Fibroblast of peridontal ligament (primary cell): ENCODE results near the gene SUMF1.

Experiments used
- DNase-seq: peaks from one replicate; pipeline ENCODE4 v3.0.0-alpha.2; 2010; ENCODE audit errors: extremely low read depth

SUMF1 gene

DNA sequence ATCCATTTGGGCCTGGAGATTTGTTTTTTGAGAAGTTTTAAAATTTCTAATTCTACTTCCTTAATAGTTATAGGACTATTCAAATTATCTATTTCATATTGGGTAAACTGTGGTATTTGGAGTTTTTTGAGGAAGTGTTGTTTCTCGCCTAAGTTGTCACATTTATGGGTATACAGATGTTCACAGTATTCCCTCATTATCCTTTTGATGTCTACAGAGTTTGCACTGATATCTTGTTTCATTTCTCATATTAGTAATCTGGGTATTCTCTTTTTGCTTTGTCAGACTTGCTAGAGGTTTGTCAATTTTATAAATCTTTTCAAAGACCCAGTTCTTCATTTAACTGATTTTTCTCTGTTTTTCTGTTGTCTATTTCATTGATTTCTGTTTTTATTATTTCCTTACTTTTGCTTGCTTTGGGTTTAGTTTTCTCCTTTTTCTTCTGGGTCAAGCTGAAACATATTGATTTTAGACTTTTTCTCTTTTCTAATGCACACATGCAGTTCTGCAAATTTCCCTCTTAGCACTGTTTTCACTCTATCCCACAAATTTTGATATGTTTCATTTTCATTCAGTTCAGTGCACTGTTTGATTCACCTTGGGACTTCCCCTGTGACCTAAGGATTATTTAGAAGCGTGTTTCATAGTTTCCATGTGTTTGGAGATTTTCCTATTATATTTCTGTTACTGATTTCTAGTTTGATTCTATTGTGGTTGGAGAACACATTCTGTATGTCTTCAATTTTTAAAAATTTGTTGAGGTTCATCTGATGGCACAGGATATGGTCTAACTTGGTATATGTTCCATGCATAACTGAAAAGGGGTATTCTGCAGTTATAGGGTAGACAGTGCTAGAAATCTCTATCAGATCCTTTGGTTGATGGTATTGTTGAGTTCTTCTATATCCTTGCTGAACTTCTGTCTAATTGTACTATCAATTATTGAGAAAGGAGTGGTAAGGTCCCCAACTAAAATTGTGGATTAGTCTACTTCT is 79.6 kb downstream of the SUMF1 start:
- no peak for DNase-seq

DNA sequence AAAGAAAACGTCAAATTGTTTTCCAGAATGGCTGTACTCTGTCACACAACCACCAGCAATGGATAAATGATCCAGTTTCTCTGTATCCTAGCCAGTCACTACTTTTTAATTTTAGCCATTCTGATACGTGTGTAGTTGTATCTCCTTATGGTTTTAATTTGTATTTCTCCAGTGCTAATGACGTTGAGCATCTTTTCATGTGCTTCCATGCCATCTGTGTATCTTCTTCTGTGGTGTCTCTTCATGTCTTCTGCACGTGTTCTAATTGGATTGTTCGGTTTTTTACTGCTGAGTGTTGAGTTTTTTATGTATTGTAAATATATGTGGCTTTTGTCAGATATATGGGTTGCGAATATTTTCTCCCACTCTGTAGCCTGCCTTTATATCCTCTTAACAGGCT is 81.9 kb downstream of the SUMF1 start:
- no peak for DNase-seq

DNA sequence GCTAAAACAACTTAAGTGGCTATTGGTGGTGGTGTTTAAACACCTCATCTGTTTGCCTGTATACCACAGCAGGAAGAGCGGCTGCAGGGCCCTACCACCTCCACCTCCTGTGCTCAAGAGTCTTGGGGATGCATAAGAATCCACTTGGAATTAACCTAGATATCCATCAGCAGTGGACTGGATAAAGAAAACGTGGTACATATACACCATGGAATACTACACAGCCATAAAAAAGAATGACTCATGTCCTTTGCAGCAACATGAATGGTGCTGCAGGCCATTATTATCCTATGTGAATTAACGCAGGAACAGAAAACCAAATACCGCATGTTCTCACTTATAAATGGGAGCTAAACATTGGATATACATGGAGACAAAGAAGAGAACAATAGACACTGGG is 87.1 kb downstream of the SUMF1 start:
- DNase-seq, result no peak

DNA sequence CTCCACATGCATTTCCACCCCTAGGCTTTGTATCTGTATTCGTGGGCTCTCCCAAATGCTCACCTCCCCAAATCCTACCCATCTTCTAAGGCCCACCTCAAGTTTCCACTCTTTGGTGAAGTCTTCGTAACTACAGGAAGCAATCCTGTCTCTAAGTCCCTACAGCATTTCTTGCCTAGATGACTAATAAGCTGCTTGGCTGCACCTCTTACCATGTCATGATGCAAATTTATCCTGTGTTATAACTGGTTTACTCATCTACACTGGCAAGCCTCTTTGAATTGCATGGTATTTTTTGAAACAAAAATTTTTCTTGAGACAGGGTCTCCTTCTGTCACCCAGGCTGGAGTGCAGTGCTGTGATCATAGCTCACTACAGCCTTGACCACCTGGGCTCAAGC is 90.6 kb downstream of the SUMF1 start:
- DNase-seq, result no peak

DNA sequence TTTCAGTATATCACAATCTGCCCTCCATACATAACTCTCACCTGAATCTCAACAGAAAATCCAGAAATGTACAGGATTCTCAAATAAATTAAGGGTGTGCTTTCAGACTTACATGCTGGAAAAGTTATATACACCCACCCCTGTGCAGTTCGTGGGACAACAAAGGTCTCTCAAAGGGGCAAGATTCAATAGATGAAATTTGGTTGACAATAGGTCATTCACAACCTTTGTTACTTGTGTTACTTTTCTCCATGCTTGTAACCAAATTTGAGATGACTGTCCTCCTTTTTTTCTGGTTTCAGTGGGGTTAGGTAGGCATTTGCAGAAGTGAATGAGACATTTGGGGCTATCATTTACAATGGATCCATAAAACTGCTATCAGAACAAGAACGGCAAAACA is 91.2 kb downstream of the SUMF1 start:
- no peak for DNase-seq

DNA sequence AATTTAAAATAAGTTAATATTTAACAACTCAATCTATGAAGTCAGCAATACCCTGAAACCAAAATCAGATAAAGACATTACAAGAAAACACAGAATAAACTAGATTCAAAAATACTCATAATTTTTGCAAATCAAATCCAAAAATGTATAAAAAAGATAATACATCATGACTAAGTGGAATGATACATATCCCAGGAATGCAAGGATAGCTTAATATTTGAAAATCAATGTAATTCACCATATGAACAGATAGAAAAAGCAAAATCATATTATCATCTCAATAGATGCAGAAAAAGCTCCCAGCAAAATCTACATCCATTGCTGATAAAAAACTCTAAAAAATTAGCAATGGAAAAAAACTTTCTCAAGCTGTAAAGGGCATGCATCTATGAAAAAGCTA is 93.4 kb downstream of the SUMF1 start:
- DNase-seq, result no peak

DNA sequence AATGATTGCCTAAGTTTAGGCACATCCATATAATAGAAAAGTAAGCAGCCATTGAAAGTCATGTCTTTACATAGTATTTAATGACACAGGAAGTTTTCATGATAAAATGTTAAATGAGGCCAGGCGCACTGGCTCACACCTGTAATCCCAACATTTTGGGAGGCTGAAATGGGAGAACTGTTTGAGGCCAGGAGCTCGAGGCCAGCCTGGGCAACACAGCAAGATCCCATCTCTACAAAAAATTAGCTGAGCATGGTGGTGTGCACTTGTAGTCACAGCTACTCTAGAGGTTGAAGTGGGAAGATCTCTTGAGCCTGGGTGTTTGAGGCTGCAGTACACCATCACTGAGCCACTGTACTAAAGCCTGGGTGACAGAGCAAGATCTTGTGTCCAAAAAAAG is 104.5 kb downstream of the SUMF1 start:
- no peak for DNase-seq

DNA sequence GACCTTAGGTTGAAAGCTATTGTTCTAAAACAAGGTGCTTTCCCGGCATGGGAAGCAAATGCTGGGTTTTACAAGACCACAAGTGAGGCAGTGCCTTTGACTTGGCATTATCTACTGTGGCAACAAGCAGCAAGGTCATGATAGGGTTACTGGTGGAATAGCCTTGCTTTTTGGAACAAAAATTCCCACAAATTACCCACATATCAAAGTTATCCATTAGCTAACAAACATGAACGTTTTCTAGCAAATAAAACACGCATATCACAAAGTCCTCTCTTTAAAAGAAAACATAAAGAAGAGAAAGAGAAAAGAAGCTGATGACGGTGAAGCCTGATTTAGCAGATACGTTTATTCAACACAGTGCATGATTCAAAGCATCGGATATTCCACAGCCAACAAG is 106.3 kb downstream of the SUMF1 start:
- DNase-seq, result no peak

DNA sequence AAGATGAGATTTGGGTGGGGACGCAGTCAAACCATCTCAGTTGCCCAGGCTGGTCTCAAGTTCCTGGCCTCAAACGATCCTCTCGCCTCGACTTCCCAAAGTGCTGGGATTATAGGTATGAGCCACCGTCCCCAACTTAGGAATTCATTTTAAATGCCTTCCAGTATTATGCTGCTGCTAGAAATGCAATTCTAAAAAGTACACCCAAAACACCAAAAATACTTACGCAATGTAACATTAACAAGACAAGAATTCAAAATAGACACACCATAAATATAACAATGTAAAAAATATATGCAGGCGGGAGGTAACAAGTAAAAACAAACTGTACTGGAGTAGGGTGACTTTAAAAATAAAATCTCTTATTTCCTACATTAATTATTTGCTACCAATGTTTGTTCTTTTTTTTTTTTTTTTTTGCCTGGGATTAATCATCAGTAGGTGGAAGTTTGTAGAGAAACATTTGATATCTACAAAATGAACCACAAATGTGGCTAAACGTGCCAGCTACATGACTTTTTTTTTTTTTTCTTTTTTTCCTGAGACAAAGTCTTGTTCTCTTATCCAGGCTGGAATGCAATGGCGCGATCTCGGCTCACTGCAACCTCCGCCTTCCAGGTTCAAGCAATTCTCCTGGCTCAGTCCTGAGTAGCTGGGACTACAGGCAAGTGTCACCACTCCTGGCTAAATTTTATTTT is 107.1 kb downstream of the SUMF1 start:
- no peak for DNase-seq

DNA sequence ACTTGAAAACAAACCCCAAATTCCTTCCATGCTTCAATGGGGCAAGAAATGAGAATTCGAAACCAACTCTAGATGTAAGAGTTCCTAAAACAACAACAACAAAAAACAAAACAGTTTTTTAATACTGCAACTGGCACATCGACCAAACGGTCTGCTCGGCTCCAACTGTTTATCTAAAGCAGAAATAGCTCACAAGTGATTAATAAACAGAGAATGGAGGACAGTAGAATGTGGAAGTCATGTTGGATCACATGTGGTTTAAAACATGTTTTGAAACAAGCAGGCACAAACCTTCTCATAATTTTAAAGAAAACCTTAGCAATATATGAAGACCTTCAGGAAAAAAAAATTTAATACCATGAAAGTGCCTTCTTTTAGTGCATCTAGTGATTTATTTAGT is 108.8 kb downstream of the SUMF1 start:
- DNase-seq, result no peak

DNA sequence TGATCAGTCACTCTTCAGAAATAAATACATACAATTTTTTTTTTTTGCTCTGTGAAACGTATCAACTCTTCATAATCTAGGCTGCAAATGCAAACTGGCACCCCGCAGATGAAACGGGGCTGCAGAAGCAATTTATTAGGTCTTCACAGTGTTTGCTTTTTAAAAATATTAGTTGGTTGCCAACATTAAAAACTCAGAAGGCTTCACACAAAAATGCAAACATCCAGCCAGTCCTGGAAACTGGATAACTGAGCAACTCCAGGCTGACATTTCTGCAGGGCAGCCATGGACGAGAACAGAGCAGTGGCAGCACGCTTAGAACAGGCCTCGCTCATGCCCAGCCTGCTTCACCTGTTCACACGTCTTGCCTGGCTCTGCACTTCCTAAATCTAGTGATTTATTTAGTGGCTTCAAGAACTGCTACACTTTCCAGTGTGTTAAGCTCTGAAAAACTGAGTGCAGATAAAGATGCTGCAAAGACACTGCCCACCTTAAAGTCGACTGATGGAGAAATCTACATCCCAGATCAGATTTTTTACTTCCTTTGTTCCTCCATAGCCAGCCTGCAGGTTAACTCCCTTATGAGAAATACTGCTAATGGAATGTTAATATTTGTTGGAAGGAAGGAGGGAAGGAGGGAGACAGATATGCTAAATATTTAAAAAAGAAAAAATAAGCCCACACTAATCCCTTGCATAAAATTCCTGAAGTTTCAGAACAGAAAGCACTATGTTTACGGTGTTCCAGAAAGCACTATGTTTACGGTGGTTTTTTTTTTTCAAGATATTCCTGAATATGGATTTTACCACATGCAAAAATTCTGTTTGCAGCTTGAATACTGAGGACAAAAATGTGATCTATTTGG is 110.3 kb downstream of the SUMF1 start:
- no peak for DNase-seq

DNA sequence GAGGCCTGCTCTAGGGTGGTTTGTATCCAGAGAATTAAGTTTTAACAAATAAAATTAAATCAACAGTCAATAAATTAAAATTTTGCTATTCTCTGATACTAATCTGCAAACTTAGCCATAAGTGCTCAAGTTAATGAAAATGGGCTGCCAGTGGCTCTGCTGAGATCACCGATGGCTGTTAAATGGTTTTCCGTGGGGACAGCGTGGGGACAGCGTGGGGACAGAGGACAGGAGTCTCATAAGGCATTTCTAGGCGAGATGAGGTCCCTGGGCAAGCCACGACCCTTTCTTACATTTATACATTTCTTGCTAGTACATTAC is 110.9 kb downstream of the SUMF1 start:
- DNase-seq, result no peak

DNA sequence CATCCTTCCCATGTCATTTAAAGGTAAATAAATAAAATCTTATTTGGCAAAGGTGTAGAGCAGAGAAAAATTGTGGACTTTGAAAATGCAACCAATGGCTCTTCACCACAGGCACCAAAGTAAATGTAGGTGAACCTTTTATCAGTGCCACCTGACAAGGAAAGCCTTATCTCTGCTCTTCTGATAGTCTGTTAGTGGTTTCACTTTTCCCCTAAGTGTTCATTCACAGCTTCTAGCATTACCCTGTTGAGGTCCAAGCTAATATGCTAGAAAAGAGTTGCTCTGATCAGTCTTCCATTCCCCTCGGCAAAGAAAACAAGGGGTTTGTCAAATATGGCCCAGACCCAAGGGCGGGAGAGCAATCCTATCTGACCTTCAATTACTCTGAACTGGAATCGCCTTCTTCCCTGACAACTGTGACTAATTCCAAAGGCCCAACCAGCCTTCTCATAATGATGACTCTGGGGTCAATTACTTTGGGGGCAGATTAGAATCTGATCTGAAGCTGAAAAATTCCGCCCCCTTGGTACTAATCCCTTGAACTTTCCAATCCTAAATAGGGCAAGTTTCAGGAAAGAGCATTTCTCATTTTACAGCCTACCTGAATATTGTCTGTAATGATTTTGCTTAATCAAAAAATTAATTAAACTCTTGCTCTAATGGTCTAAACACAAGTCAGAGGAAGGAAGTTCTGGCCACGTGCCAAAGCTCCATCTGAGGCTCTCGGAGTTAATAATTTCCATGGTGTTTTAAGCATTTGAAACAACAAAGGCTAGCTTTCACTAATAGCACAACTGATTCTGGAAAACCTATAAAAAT is 111.5 kb downstream of the SUMF1 start:
- no peak for DNase-seq

DNA sequence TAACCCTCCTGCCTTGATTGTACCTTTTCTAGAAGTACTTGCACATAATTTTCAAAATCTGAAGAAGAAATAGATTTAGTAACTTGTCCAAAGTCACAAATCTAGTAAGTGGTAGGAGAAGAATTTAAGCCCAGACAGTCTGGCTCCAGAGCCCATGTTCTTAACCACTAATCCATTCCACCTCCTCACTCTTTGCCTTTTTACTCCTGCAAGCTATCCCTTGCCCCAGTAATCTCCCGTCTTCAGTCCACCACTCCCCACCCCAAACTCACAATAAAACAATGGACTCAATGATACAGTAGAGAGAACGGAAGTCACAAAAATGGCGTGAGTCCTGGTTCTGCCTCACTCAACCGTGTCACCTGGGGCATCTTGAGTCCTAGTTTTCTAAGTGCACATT is 115.2 kb downstream of the SUMF1 start:
- no peak for DNase-seq

DNA sequence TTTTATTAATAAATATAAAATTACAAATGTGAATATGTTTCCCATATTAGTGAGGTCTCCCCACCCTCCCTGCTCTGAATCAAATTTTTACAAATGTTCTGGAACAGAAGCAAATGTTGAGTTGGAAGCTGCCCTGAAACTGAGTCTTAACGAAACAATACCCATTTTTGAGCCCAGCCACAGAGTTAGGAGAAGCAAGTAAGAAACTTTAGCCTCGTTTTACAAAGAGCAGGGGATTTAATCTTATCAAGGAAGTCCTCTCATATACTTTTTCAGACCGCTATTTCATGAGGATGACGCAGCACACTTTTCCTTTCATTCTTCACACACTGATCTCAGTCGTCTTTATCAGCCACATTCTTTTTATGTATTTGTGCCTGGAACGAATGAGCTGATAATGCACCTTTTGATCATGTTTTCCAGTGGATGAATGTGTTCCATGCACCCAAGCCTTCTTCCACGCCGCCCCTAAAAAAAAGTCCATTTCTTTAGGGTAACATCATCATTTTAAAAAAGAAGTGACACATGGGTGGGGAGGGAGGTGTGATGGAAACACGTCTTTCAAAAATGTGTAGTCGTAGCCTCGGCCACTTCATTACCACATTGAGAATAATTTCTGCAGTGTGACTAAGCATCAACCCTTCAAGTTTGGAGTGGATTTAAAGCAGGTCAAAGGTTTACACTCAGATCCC is 115.8 kb downstream of the SUMF1 start:
- DNase-seq, result no peak

DNA sequence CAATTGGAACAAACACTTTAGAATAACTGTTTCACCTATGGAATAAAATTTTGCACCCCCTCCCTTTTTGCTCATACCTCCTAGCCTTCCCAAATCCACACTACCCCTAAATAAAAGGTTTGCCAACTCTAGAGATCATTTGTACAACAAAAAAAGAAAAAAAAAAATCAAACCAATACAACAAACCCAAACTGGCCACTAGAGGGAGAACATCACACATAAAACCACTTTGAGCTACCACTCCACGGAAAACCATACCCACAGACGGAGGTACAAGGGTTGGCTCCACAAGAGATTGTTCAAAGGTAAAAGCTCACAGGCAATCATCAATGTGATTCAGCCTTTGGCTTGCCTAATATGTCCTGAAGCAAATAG is 116.3 kb downstream of the SUMF1 start:
- DNase-seq, result peak; percentile 81

DNA sequence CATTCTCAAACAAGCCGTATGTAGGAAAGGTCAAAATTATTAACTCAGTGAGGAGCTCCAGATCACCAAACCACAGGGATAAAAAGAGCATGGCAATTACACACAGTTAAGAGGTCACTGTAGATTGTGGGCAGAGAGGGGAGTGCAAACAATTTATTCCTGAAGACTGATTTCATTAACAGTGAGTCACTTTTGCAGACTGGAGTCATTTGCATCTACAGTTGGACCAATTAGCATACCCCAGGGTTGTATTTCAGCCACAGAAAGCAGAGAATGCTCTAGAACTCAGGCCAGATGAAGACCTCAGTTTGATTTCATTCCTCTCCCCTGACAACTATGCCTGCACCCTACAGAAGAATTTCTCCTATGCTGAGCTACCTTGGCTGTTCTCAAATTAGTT is 123.8 kb downstream of the SUMF1 start:
- DNase-seq, result peak; percentile 84

DNA sequence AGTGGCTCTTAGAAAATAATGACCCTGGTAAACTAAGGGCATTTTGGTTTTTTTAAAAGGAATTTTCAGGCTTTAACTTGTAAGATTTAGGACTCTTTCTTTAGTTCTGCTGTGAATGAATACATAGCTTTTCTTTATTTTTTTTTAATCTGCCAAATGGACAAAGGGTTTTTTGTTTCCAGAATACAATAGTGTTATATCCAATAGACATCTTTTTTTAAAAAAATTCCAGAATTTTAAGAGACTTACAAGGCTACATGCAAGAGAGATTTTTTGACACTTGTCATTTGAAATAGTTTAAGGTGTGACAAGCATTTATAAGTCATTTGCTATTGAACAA is 125.8 kb downstream of the SUMF1 start:
- no peak for DNase-seq

DNA sequence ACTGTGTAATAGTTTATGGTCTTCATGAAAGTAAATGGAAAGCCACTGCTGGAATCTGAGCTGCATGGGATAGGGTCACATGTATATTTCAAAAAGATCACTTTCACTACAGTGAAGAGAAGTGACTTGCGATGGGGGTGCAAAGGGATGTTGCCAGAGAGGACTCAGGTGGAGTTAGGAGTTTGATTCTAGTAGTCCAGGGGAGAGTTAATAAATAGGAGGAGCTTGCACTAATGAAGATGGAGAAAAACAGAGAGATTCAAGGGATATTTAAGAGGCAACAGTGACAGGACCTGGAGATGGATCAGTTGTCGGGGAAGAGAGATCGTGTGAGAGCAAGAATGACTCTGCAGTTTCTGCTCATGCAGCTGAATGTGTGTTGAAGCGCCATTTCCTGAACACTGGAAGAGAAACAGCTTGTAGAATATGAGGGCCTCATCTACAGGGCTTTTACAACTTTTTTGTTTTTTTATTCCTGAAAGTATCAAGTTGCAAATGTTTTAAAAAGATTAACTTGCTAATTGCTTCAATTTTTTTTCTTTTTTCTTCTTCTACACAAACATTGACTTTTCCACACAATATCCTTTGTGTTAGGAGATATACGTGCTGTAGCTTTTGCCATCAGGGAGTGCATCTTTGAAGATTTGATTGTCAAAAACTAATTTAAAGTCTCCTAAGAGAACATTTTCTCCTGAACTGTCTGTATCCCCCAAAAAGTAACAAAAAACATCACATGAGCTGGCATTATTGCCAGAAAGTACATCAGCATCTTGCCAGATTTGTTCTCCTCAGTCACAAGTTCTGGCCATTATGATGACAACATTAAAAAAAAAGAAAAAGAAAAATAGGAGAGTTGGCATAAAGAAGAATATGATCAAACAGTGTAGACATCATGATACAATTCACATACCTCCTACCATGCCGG is 126.4 kb downstream of the SUMF1 start:
- no peak for DNase-seq

DNA sequence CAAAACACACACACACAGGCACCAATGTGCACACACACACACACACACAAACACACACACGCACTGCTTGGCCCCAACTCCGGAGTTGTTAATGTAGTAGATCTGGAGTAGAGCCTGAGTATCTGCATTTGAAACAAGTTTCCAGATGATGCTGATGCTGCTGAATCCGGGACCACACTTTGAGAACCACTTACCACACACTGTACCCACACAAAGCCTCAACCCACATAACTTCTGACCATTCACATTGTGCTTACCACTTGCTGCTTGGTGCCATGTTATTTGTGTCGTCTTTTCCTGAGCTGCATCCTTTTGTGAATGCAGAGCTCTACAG is 127.0 kb downstream of the SUMF1 start:
- DNase-seq, result no peak
